Mesenchymal stem cell (in vitro differentiated cells and primary cell): ENCODE measurements around the gene SNRNP35.
A peak's percentile ranks its signal among the peaks of the same experiment; 100 is the strongest.
"Not testable (repeated sequence)": the region's sequence is repeated elsewhere in the genome, so short reads cannot be mapped to it uniquely, and the experiment has no call there.

Source experiments
- DNase-seq: peaks from one replicate; pipeline ENCODE4 v3.0.0-alpha.2; 2013
- H2AFZ ChIP-seq: one replicate; pipeline ENCODE4 v1.6.1; 2013; ENCODE audit warnings: low read depth, mild to moderate bottlenecking, control low read depth, inconsistent platforms, low read length, moderate library complexity
- H2AK5ac ChIP-seq: 2 replicates; pipeline ENCODE4 v1.6.1; 2013; ENCODE audit warnings: low read length, moderate library complexity, mild to moderate bottlenecking, inconsistent platforms; ENCODE audit not compliant: severe bottlenecking
- H2BK120ac ChIP-seq: one replicate; pipeline ENCODE4 v1.6.1; 2013; ENCODE audit warnings: low read depth, mild to moderate bottlenecking, inconsistent platforms, low read length, moderate library complexity
- H2BK12ac ChIP-seq, 2 experiments: one replicate each; pipeline ENCODE4 v1.6.1; 2013; ENCODE audit warnings: inconsistent platforms in 2 of 2, low read length in 2 of 2, mild to moderate bottlenecking in 2 of 2, moderate library complexity in 2 of 2, control low read depth in 1 of 2
- H2BK15ac ChIP-seq: one replicate; pipeline ENCODE4 v1.6.1; 2013; ENCODE audit warnings: mild to moderate bottlenecking, low read depth, inconsistent platforms; ENCODE audit not compliant: poor library complexity, severe bottlenecking
- H2BK5ac ChIP-seq: 2 replicates; pipeline ENCODE4 v1.6.1; 2013; ENCODE audit warnings: low read depth, mild to moderate bottlenecking, low read length, control low read depth, inconsistent platforms; ENCODE audit not compliant: poor library complexity, severe bottlenecking
- H3K14ac ChIP-seq, 2 experiments: one replicate each; pipeline ENCODE4 v1.6.1; 2013; ENCODE audit warnings: inconsistent platforms in 2 of 2, low read length in 2 of 2, control low read depth in 1 of 2, mild to moderate bottlenecking in 1 of 2, moderate library complexity in 1 of 2
- H3K18ac ChIP-seq, 2 experiments: one replicate each; pipeline ENCODE4 v1.6.1; 2013; ENCODE audit warnings: inconsistent platforms in 2 of 2, low read length in 2 of 2, control low read depth in 1 of 2, low read depth in 1 of 2, mild to moderate bottlenecking in 1 of 2
- H3K23ac ChIP-seq, 2 experiments: one replicate each; pipeline ENCODE4 v1.6.1; 2013; ENCODE audit warnings: inconsistent platforms in 2 of 2, low read length in 2 of 2, mild to moderate bottlenecking in 2 of 2, moderate library complexity in 2 of 2, control low read depth in 1 of 2
- H3K27ac ChIP-seq: 2 replicates; pipeline ENCODE4 v1.5.1; 2013; ENCODE audit warnings: mild to moderate bottlenecking, moderate library complexity, low read length, control low read depth, inconsistent platforms; ENCODE audit not compliant: poor library complexity, severe bottlenecking
- H3K27me3 ChIP-seq, 2 experiments: 2 replicates each; pipeline versions ENCODE4 v1.6.1 to v1.7.0; 2013; ENCODE audit warnings: low read length in 2 of 2, mild to moderate bottlenecking in 2 of 2, moderate library complexity in 2 of 2, control low read depth in 1 of 2, inconsistent platforms in 1 of 2; ENCODE audit not compliant: control insufficient read depth in 1 of 2, insufficient read depth in 1 of 2
- H3K36me3 ChIP-seq, 2 experiments: 2 replicates each; pipeline versions ENCODE4 v1.6.1 to v1.7.0; 2013; ENCODE audit warnings: low read length in 2 of 2, control low read depth in 1 of 2, inconsistent platforms in 1 of 2, low read depth in 1 of 2, mild to moderate bottlenecking in 1 of 2; ENCODE audit not compliant: insufficient read depth in 2 of 2, control insufficient read depth in 1 of 2
- H3K4ac ChIP-seq, 2 experiments: one replicate each; pipeline ENCODE4 v1.6.1; 2013; ENCODE audit warnings: inconsistent platforms in 2 of 2, low read length in 2 of 2, mild to moderate bottlenecking in 2 of 2, moderate library complexity in 2 of 2, control low read depth in 1 of 2, low read depth in 1 of 2
- H3K4me1 ChIP-seq: 2 replicates; pipeline ENCODE4 v1.6.1; 2013; ENCODE audit warnings: low read depth, low read length, control low read depth; ENCODE audit not compliant: control insufficient read depth, insufficient read depth
- H3K4me2 ChIP-seq: 2 replicates; pipeline ENCODE4 v1.6.1; 2013; ENCODE audit warnings: low read length, mild to moderate bottlenecking, inconsistent platforms; ENCODE audit not compliant: poor library complexity, severe bottlenecking
- H3K4me3 ChIP-seq, 2 experiments: 2 replicates each; pipeline versions ENCODE4 v1.5.1 to v1.7.0; 2013; ENCODE audit warnings: low read length in 2 of 2, mild to moderate bottlenecking in 2 of 2, control low read depth in 1 of 2, low read depth in 1 of 2; ENCODE audit not compliant: insufficient read depth in 1 of 2
- H3K79me1 ChIP-seq: replicated peaks from 2 replicates; pipeline ENCODE4 v1.6.1; 2013; ENCODE audit warnings: mild to moderate bottlenecking, control low read depth, low read length, inconsistent platforms; ENCODE audit not compliant: poor library complexity, severe bottlenecking
- H3K9ac ChIP-seq: 2 replicates; pipeline ENCODE4 v1.7.0; 2013; ENCODE audit warnings: mild to moderate bottlenecking, low read length, moderate library complexity
- H3K9me3 ChIP-seq: 2 replicates; pipeline ENCODE4 v1.7.0; 2013; ENCODE audit warnings: mild to moderate bottlenecking, low read length; ENCODE audit not compliant: control insufficient read depth
- H4K8ac ChIP-seq: one replicate; pipeline ENCODE4 v1.6.1; 2013; ENCODE audit warnings: inconsistent platforms, mild to moderate bottlenecking, low read length, moderate library complexity
- H4K91ac ChIP-seq: one replicate; pipeline ENCODE4 v1.6.1; 2013; ENCODE audit warnings: mild to moderate bottlenecking, low read length, inconsistent platforms
- WGBS: methylation state at CpG from one replicate; pipeline ENCODE4 v1.1.7; 2013; ENCODE audit warnings: mixed read lengths; 5-methylcytosine and 5-hydroxymethylcytosine counted together

Gene SNRNP35

DNA sequence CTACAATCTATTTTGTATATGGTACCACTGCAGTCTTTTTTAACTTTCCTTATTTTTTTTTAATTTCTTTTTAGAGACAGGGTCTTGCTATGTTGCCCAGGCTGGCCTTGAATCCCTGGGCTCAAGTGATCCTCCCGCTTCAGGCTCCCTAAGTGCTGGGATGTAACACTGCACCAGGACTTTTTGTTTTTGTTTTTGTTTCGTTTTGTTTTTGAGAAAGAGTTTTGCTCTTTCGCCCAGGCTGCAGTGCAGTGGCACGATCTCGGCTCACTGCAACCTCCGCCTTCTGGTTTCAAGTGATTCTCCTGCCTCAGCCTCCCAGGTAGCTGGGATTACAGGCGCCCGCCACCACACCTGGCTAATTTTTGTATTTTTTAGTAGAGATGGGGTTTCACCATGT is 28.8 kb upstream of the SNRNP35 start:
- H2BK5ac ChIP-seq: not testable (repeated sequence)

GRCh38 chr12:123431951-123432817 is 25.8 kb upstream of the SNRNP35 start:
- not testable (repeated sequence) for H3K4me2 ChIP-seq, H2BK15ac ChIP-seq, H3K4me3 ChIP-seq, H3K27ac ChIP-seq, H2BK12ac ChIP-seq, H3K23ac ChIP-seq, H3K14ac ChIP-seq, H2BK5ac ChIP-seq, H3K36me3 ChIP-seq, H3K4ac ChIP-seq, H3K27me3 ChIP-seq, H4K91ac ChIP-seq, H3K9ac ChIP-seq, DNase-seq, H2AFZ ChIP-seq, H3K18ac ChIP-seq, H2BK120ac ChIP-seq, H3K9me3 ChIP-seq, H4K8ac ChIP-seq
- peaks cover 11% of the 10 kb centered on the region for H3K79me1 ChIP-seq
- WGBS: 91% methylated on average over 14 of the region's 15 CpGs
- H2AK5ac ChIP-seq: peak overlapping the region; percentile 5
- H3K4me1 ChIP-seq: peaks cover 17% of the 10 kb centered on the region

More for the DNA sequence above, 28.8 kb upstream of the SNRNP35 start:
- H2BK120ac ChIP-seq, H3K4me3 ChIP-seq, H3K9me3 ChIP-seq, DNase-seq, H2BK15ac ChIP-seq, H3K4ac ChIP-seq, H3K4me2 ChIP-seq, H4K8ac ChIP-seq, H3K27ac ChIP-seq, H2BK12ac ChIP-seq, H2AK5ac ChIP-seq, H3K23ac ChIP-seq, H3K4me1 ChIP-seq, H4K91ac ChIP-seq, H3K27me3 ChIP-seq, H3K14ac ChIP-seq, H3K9ac ChIP-seq, H2AFZ ChIP-seq, H3K79me1 ChIP-seq, H3K18ac ChIP-seq: not testable (repeated sequence)
- H3K36me3 ChIP-seq: peaks cover 9 to 11% of the 10 kb centered on the region in 2 experiments
- 96% methylated on average over 8 of the region's 8 CpGs for WGBS

GRCh38 chr12:123433615-123434014 is 24.3 kb upstream of the SNRNP35 start:
- Histone ChIP-seq H3K4ac (no peak overlapping the region), H3K4me3 (no peak overlapping the region), H3K4me1 (peaks cover 17% of the 10 kb centered on the region), H3K14ac (no peak overlapping the region), H3K36me3 (peaks cover 5 to 6% of the 10 kb centered on the region in 2 experiments), H2AK5ac (no peak overlapping the region), H3K4me2 (no peak overlapping the region), H3K9me3 (no peaks in the 10 kb centered on the region), H2BK12ac (no peak overlapping the region), H3K9ac (no peak overlapping the region), H2BK5ac (no peak overlapping the region), H2BK120ac (no peak overlapping the region), H3K79me1 (peaks cover 11% of the 10 kb centered on the region), H2AFZ (no peak overlapping the region), H3K27me3 (no peaks in the 10 kb centered on the region), H4K8ac (no peak overlapping the region), H3K27ac (no peak overlapping the region), H3K23ac (peak overlapping the region in 1 of 2 experiments; percentile 34), H2BK15ac (no peak overlapping the region), H4K91ac (no peak overlapping the region), H3K18ac (no peak overlapping the region)
- 100% methylated on average over 5 of the region's 6 CpGs for WGBS
- DNase-seq: no peak

DNA sequence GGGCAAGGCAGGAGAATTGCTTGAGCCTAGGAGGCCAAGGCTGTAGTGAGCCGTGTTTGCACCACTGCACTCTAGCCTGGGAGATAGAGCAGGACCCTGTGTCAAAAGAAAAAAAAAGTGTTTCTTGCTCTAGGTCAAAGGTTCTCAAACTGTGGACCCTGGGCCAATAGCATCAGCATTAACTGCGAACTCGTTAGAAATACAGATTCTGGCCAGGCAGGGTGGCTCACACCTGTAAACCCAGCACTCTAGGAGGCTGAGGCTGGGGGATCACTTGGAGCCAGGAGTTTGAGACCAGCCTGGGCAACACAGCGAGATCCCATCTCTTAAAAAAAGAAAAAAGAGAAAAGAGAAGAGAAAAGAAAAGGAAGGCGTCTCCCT is 22.3 kb upstream of the SNRNP35 start:
- peak overlapping the region; percentile 94 for H3K9ac ChIP-seq
- peak overlapping the region; percentile 69 to 88 for H3K18ac ChIP-seq
- H2BK15ac ChIP-seq: no peak overlapping the region
- H2AK5ac ChIP-seq: no peak overlapping the region
- H3K27me3 ChIP-seq: no peaks in the 10 kb centered on the region
- peak overlapping the region; percentile 83 to 96 for H3K4me3 ChIP-seq
- no peak overlapping the region for H3K27ac ChIP-seq
- H3K4me2 ChIP-seq: peak overlapping the region; percentile 85
- peaks cover 17% of the 10 kb centered on the region for H3K4me1 ChIP-seq
- H2BK120ac ChIP-seq: no peak overlapping the region
- H3K14ac ChIP-seq: no peak overlapping the region
- H3K36me3 ChIP-seq: no peaks in the 10 kb centered on the region
- H4K91ac ChIP-seq: peak overlapping the region; percentile 4
- no peak for DNase-seq
- H4K8ac ChIP-seq: peak overlapping the region; percentile 74
- H2BK5ac ChIP-seq: no peak overlapping the region
- H3K9me3 ChIP-seq: no peaks in the 10 kb centered on the region
- H3K23ac ChIP-seq: no peak overlapping the region
- H2AFZ ChIP-seq: peak overlapping the region; percentile 93
- no peak overlapping the region for H3K4ac ChIP-seq
- H3K79me1 ChIP-seq: peaks cover 11% of the 10 kb centered on the region
- WGBS: 86% methylated on average over 5 of the region's 5 CpGs
- H2BK12ac ChIP-seq: no peak overlapping the region
